ENCODE data around the gene RASSF6.

GRCh38 chr4:73664470-73664869 is 44.2 kb upstream of the RASSF6 start:
- no peak for TF ChIP-seq POLR2AphosphoS5 (IDR thresholded peaks at IDR 0.05; ENCODE audit: low read depth, low read length)
- no peak for TF ChIP-seq POLR2A (IDR thresholded peaks at IDR 0.05; ENCODE audit: low read depth, low read length)
